H9 (cell line): ENCODE measurements around the gene TENM4. TPM values are rescaled to one million over a fixed set of nuclear protein-coding genes. Genes with fewer than 3 reads are reported as not detected.

Experiments
- DNase-seq: peaks from one replicate; pipeline ENCODE4 v3.0.0-alpha.2; 2017
- H2AFZ ChIP-seq: one replicate; pipeline ENCODE4 v1.6.1; 2013; ENCODE audit warnings: mild to moderate bottlenecking, low read length, control low read depth, moderate library complexity
- H2AK5ac ChIP-seq: 2 replicates; pipeline ENCODE4 v1.6.1; 2013; ENCODE audit warnings: low read length, control low read depth, mixed read lengths; ENCODE audit not compliant: insufficient read length
- H2BK120ac ChIP-seq: one replicate; pipeline ENCODE4 v1.6.1; 2013; ENCODE audit warnings: low read depth, mild to moderate bottlenecking, low read length, control low read depth, inconsistent platforms; ENCODE audit not compliant: poor library complexity, severe bottlenecking
- H2BK12ac ChIP-seq: 2 replicates; pipeline ENCODE4 v1.6.1; 2013; ENCODE audit warnings: low read length, control low read depth, mixed read lengths, low read depth; ENCODE audit not compliant: insufficient read length
- H2BK15ac ChIP-seq: 2 replicates; pipeline ENCODE4 v1.6.1; 2013; ENCODE audit warnings: low read depth, low read length, control low read depth
- H2BK20ac ChIP-seq: one replicate; pipeline ENCODE4 v1.6.1; 2013; ENCODE audit warnings: low read depth, mild to moderate bottlenecking, low read length, control low read depth, inconsistent platforms; ENCODE audit not compliant: poor library complexity, severe bottlenecking
- H2BK5ac ChIP-seq: 2 replicates; pipeline ENCODE4 v1.6.1; 2013; ENCODE audit warnings: low read length, control low read depth, mixed read lengths; ENCODE audit not compliant: insufficient read length
- H3K14ac ChIP-seq: 2 replicates; pipeline ENCODE4 v1.6.1; 2013; ENCODE audit warnings: low read length, control low read depth; ENCODE audit not compliant: insufficient read depth
- H3K18ac ChIP-seq: 2 replicates; pipeline ENCODE4 v1.6.1; 2013; ENCODE audit warnings: low read depth, mild to moderate bottlenecking, mixed read lengths, low read length, control low read depth; ENCODE audit not compliant: insufficient read length
- H3K23ac ChIP-seq: 2 replicates; pipeline ENCODE4 v1.6.1; 2013; ENCODE audit warnings: low read length, control low read depth, mixed read lengths, low read depth; ENCODE audit not compliant: insufficient read length
- H3K23me2 ChIP-seq: 2 replicates; pipeline ENCODE4 v1.6.1; 2013; ENCODE audit warnings: low read depth, mild to moderate bottlenecking, mixed read lengths, low read length, control low read depth; ENCODE audit not compliant: insufficient read length, poor library complexity, severe bottlenecking
- H3K27ac ChIP-seq: 2 replicates; pipeline ENCODE4 v1.5.1; 2013; ENCODE audit warnings: low read length, control low read depth, mixed read lengths, low read depth; ENCODE audit not compliant: insufficient read length
- H3K27me3 ChIP-seq: 2 replicates; pipeline ENCODE4 v1.6.1; 2013; ENCODE audit warnings: low read length, control low read depth, inconsistent platforms; ENCODE audit not compliant: insufficient read depth
- H3K4ac ChIP-seq: 2 replicates; pipeline ENCODE4 v1.6.1; 2013; ENCODE audit warnings: low read depth, mild to moderate bottlenecking, control low read depth, inconsistent platforms, low read length, moderate library complexity
- H3K4me1 ChIP-seq: 2 replicates; pipeline ENCODE4 v1.6.1; 2013; ENCODE audit warnings: low read length, control low read depth, inconsistent platforms; ENCODE audit not compliant: insufficient read depth
- H3K4me2 ChIP-seq: 2 replicates; pipeline ENCODE4 v1.6.1; 2013; ENCODE audit warnings: low read length, control low read depth, mixed read lengths; ENCODE audit not compliant: insufficient read length, insufficient read depth
- H3K56ac ChIP-seq: 2 replicates; pipeline ENCODE4 v1.6.1; 2013; ENCODE audit warnings: low read depth, mild to moderate bottlenecking, mixed read lengths, low read length, control low read depth; ENCODE audit not compliant: insufficient read length
- H3K79me1 ChIP-seq: 2 replicates; pipeline ENCODE4 v1.6.1; 2013; ENCODE audit warnings: low read depth, mild to moderate bottlenecking, moderate library complexity, low read length, control low read depth, inconsistent platforms; ENCODE audit not compliant: insufficient read depth, poor library complexity, severe bottlenecking
- H3K79me2 ChIP-seq: 2 replicates; pipeline ENCODE4 v1.6.1; 2013; ENCODE audit warnings: low read length, control low read depth, inconsistent platforms; ENCODE audit not compliant: insufficient read depth
- H3K9ac ChIP-seq: 2 replicates; pipeline ENCODE4 v1.6.1; 2013; ENCODE audit warnings: low read length, control low read depth, mixed read lengths; ENCODE audit not compliant: insufficient read length; ENCODE audit errors: extremely low read depth
- H3K9me3 ChIP-seq: one replicate; pipeline ENCODE4 v1.6.1; 2013; ENCODE audit warnings: low read depth, low read length, inconsistent platforms; ENCODE audit not compliant: control insufficient read depth
- H3T11ph ChIP-seq: one replicate; pipeline ENCODE4 v1.6.1; 2013; ENCODE audit warnings: mild to moderate bottlenecking, low read length, control low read depth, inconsistent platforms
- H4K20me1 ChIP-seq: one replicate; pipeline ENCODE4 v1.6.1; 2013; ENCODE audit not compliant: control insufficient read depth, insufficient read length, insufficient read depth
- H4K5ac ChIP-seq: 2 replicates; pipeline ENCODE4 v1.6.1; 2013; ENCODE audit warnings: low read depth, mild to moderate bottlenecking, mixed read lengths, low read length, control low read depth; ENCODE audit not compliant: insufficient read length
- H4K8ac ChIP-seq: replicated peaks from 2 replicates; pipeline ENCODE4 v1.6.1; 2013; ENCODE audit warnings: low read length, control low read depth, mixed read lengths, low read depth; ENCODE audit not compliant: insufficient read length
- H4K91ac ChIP-seq: 2 replicates; pipeline ENCODE4 v1.6.1; 2013; ENCODE audit warnings: low read depth, mild to moderate bottlenecking, moderate library complexity, mixed read lengths, low read length, control low read depth; ENCODE audit not compliant: insufficient read length
- H3K27ac Mint-ChIP-seq, 3 experiments: 2 replicates in 2 of 3; 3 replicates in 1 of 3; pipeline ENCODE4 v1.8.0; 2020 to 2021; ENCODE audit warnings: mixed read lengths in 3 of 3, mild to moderate bottlenecking in 1 of 3, moderate library complexity in 1 of 3
- H3K27me3 Mint-ChIP-seq: 2 replicates; pipeline ENCODE4 v1.8.0; 2021; ENCODE audit warnings: low read depth, mild to moderate bottlenecking, moderate library complexity, mixed read lengths
- H3K36me3 Mint-ChIP-seq, 3 experiments: 2 replicates in 2 of 3; 3 replicates in 1 of 3; pipeline ENCODE4 v1.8.0; 2020 to 2021; ENCODE audit warnings: low read depth in 3 of 3, mixed read lengths in 3 of 3; ENCODE audit not compliant: insufficient read depth in 1 of 3
- H3K4me1 Mint-ChIP-seq, 2 experiments: 2 replicates each; pipeline ENCODE4 v1.8.0; 2020; ENCODE audit warnings: mixed read lengths in 2 of 2
- H3K4me3 Mint-ChIP-seq, 2 experiments: 2 replicates in 1 of 2; 3 replicates in 1 of 2; pipeline ENCODE4 v1.8.0; 2020 to 2021; ENCODE audit warnings: mild to moderate bottlenecking in 2 of 2, mixed read lengths in 2 of 2, moderate library complexity in 1 of 2
- H3K9me3 Mint-ChIP-seq, 2 experiments: 2 replicates in 1 of 2; 3 replicates in 1 of 2; pipeline ENCODE4 v1.8.0; 2020; ENCODE audit warnings: mild to moderate bottlenecking in 2 of 2, mixed read lengths in 2 of 2, moderate library complexity in 1 of 2
- CTCF ChIP-seq: fragments of 200-600 bp; sonication (generic); conservative IDR thresholded peaks from 3 replicates; pipeline ENCODE4 v1.8.0; 2021; ENCODE audit warnings: antibody characterized with exemption, mild to moderate bottlenecking
- WGBS: extraction: QIAGEN DNeasy Blood & Tissue Kit; methylation state at CpG from one replicate; pipeline ENCODE4 v1.1.7; 2013; ENCODE audit warnings: missing lambda C conversion rate, low lambda C conversion rate, mixed read lengths; ENCODE audit not compliant: insufficient read length; ENCODE audit errors: extremely low coverage; 5-methylcytosine and 5-hydroxymethylcytosine counted together
- total RNA-seq: library from RNA; stranded (reverse); gene quantifications from 2 replicates; pipeline ENCODE4 v1.2.1, GENCODE V29; 2021

Gene TENM4
- total RNA-seq, 1 experiment from 2014 or later, result 4.6 TPM

GRCh38 chr11:78655561-78655960 is 785.3 kb downstream of the TENM4 start:
- TF ChIP-seq CTCF, result no peak
- H3K27ac Mint-ChIP-seq, result no peak overlapping the region; a peak in 1 of 7 replicates

More at GRCh38 chr11:78655561-78655960, 785.3 kb downstream of the TENM4 start:
- DNase-seq, result no peak
- Histone ChIP-seq H3T11ph (no peak overlapping the region), H3K23ac (no peak overlapping the region), H3K27me3 (no peaks in the 10 kb centered on the region), H3K4me1 (no peaks in the 10 kb centered on the region), H3K14ac (no peak overlapping the region; the same call in 1 of the 2 replicates), H2BK120ac (no peak overlapping the region), H2AK5ac (no peak overlapping the region), H3K56ac (no peak overlapping the region), H4K5ac (no peak overlapping the region), H2AFZ (no peak overlapping the region), H2BK5ac (no peak overlapping the region), H3K4ac (no peak overlapping the region), H3K9ac (no peak overlapping the region), H2BK20ac (no peak overlapping the region), H3K79me2 (no peaks in the 10 kb centered on the region), H2BK15ac (no peak overlapping the region), H3K4me2 (no peak overlapping the region), H4K20me1 (no peaks in the 10 kb centered on the region), H3K23me2 (no peaks in the 10 kb centered on the region), H3K79me1 (no peaks in the 10 kb centered on the region), H2BK12ac (no peak overlapping the region), H4K8ac (no peak overlapping the region), H3K27ac (no peak overlapping the region), H3K9me3 (no peaks in the 10 kb centered on the region), H4K91ac (no peak overlapping the region), H3K18ac (no peak overlapping the region)
- Mint-ChIP-seq H3K9me3 (no peaks in the 10 kb centered on the region), H3K4me1 (peaks cover 24 to 39% of the 10 kb centered on the region in 2 experiments), H3K4me3 (no peak overlapping the region), H3K36me3 (peaks cover 0 to 5% (median 0%) of the 10 kb centered on the region in 3 experiments; a peak in 2 of 7 replicates), H3K27me3 (no peaks in the 10 kb centered on the region; the same call in 1 of the 2 replicates)
- no CpG with 5 or more reads among the region's 5 CpGs for WGBS
